Gastroesophageal sphincter (tissue), 4 donors: ENCODE measurements around the gene HNF4A. TPM values are rescaled to one million over a fixed set of nuclear protein-coding genes. Genes with fewer than 3 reads are reported as not detected.

Source experiments
- ATAC-seq: fragments of 150-250 bp; one replicate; pipeline ENCODE4 v1.9.1; 2016; ENCODE audit warnings: mild to moderate bottlenecking, moderate library complexity
- H3K27ac ChIP-seq, 4 donors: fragments of 200-600 bp; sonication (generic) in 3 of 4; 1 replicate in 3 of 4; 2 replicates in 1 of 4; pipeline ENCODE4 v1.5.1; 2016 to 2019
- H3K27me3 ChIP-seq: fragments of 200-600 bp; sonication (generic); one replicate; pipeline ENCODE4 v1.5.1; 2019
- H3K36me3 ChIP-seq, 2 donors: fragments of 200-600 bp; sonication (generic); one replicate each; pipeline ENCODE4 v1.5.1; 2019; ENCODE audit warnings: control low read depth in 1 of 2
- H3K4me1 ChIP-seq, 3 donors: fragments of 200-600 bp; sonication (generic); 1 replicate in 2 of 3; 2 replicates in 1 of 3; pipeline ENCODE4 v1.5.1; 2016 to 2019; ENCODE audit warnings: control low read depth in 2 of 3
- H3K4me3 ChIP-seq, 2 donors: fragments of 200-600 bp; sonication (generic); one replicate each; pipeline ENCODE4 v1.5.1; 2019; ENCODE audit warnings: mild to moderate bottlenecking in 1 of 2, moderate library complexity in 1 of 2
- H3K9me3 ChIP-seq, 3 donors: fragments of 200-600 bp; sonication (generic); one replicate each; pipeline ENCODE4 v1.5.1; 2017 to 2019; ENCODE audit warnings: control low read depth in 2 of 3
- EP300 ChIP-seq: sonication (generic); formaldehyde crosslinking; IDR thresholded peaks from one replicate; pipeline ENCODE4 v1.6.1; 2017; ENCODE audit warnings: antibody characterized with exemption, mild to moderate bottlenecking
- POLR2A ChIP-seq, 2 donors: fragments of 450-650 bp; IDR thresholded peaks; one replicate each; pipeline ENCODE4 v1.6.1; 2017; ENCODE audit warnings: antibody characterized with exemption in 2 of 2, mild to moderate bottlenecking in 2 of 2, moderate library complexity in 1 of 2
- POLR2AphosphoS5 ChIP-seq: sonication (generic); formaldehyde crosslinking; IDR thresholded peaks from one replicate; pipeline ENCODE4 v1.6.1; 2017; ENCODE audit warnings: antibody characterized with exemption
- whole genome bisulfite sequencing, 2 donors: methylation state at CpG; one replicate each; pipeline ENCODE4 v1.1.5; 2018; ENCODE audit warnings: low coverage in 1 of 2; 5-methylcytosine and 5-hydroxymethylcytosine counted together
- total RNA-seq, 4 donors: library from RNA; depleted of rRNA; stranded (reverse); fragments of >200 nt; gene quantifications; one replicate each; pipeline ENCODE4 v1.1.0, GENCODE V29; 2016
- TF ChIP-seq, protein P1 (sequence below), 4 experiments: fragments of 200-600 bp in 2 of 4; fragments of 450-650 bp in 2 of 4; sonication (generic) in 1 of 4; IDR thresholded peaks; one replicate each; pipeline ENCODE4 v1.5.1; 2017 to 2019; ENCODE audit warnings: antibody characterized with exemption in 4 of 4, mild to moderate bottlenecking in 2 of 4, moderate library complexity in 2 of 4

Gene HNF4A
- total RNA-seq, 4 donors from 2014 or later, result not detected

DNA sequence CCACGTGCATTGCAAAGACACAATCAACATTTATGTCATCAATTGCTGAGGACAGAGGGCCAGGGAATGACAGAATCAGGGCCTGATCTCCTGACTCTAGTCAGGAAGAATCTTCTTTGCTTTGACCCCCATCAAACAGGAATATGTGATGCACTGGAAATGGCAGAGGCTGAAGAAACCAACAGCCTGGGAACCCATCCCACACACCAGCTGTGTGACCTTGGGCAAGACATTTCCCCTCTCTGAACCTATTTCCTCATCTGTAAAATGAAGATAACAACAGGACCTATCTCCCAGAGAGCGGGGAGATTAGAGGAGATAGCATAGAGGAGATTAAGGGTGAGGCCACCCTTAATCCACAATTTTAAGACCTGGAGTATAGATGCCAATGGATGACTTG is 1.5 kb downstream of the HNF4A start:
- ATAC-seq, result no peak
- WGBS, 2 donors, result 56 to 57% methylated on average over 2 of the region's 2 CpGs
- TF ChIP-seq POLR2AphosphoS5, result no peak
- TF ChIP-seq, protein P1, sequence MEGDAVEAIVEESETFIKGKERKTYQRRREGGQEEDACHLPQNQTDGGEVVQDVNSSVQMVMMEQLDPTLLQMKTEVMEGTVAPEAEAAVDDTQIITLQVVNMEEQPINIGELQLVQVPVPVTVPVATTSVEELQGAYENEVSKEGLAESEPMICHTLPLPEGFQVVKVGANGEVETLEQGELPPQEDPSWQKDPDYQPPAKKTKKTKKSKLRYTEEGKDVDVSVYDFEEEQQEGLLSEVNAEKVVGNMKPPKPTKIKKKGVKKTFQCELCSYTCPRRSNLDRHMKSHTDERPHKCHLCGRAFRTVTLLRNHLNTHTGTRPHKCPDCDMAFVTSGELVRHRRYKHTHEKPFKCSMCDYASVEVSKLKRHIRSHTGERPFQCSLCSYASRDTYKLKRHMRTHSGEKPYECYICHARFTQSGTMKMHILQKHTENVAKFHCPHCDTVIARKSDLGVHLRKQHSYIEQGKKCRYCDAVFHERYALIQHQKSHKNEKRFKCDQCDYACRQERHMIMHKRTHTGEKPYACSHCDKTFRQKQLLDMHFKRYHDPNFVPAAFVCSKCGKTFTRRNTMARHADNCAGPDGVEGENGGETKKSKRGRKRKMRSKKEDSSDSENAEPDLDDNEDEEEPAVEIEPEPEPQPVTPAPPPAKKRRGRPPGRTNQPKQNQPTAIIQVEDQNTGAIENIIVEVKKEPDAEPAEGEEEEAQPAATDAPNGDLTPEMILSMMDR (IDR thresholded peaks at IDR 0.05), result no peak
- TF ChIP-seq EP300, result no peak
- no peak for TF ChIP-seq POLR2A (IDR thresholded peaks at IDR 0.05)

DNA sequence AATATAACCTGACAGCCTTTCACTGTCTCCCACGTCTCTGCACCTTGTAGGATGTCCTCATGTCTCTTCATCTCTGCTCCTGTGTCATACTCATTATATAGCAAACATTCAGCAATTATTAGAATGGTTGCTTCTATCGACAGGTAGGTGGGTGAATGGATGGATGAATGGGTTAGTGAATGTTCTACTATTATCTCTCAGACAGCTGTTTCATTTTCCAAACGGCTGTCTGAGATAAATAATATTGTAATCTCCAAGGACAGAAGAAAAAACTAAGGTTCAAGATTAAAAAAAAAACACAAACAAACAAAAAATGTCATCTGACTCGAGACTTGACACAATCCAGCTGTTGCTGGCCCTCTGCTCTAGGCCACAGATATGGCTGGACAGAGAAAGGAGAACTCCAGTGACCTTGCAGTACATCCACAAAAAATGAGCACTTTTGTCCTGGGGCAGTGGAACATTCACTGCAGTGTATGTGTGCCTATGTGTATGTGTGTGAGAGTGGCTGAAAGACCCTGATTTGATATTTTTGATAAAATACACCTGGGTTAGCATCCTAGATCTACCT is 2.1 kb downstream of the HNF4A start:
- H3K4me3 ChIP-seq, result no peak overlapping the region
- peaks cover 0 to 3% (median 0%) of the 10 kb centered on the region in 3 donors for H3K4me1 ChIP-seq
- TF ChIP-seq POLR2AphosphoS5, result peak; percentile 6
- TF ChIP-seq, protein P1 (IDR thresholded peaks at IDR 0.05), result no peak
- no peaks in the 10 kb centered on the region for H3K9me3 ChIP-seq
- no peaks in the 10 kb centered on the region for H3K36me3 ChIP-seq
- H3K27me3 ChIP-seq, result peaks cover 25% of the 10 kb centered on the region
- WGBS, 2 donors, result 21 to 25% methylated on average over 4 of the region's 4 CpGs
- H3K27ac ChIP-seq, result no peak overlapping the region
- ATAC-seq, result no peak

More for the DNA sequence above, 1.5 kb downstream of the HNF4A start:
- H3K4me1 ChIP-seq, result peaks cover 0 to 3% (median 0%) of the 10 kb centered on the region in 3 donors
- no peak overlapping the region for H3K4me3 ChIP-seq
- H3K9me3 ChIP-seq, result no peaks in the 10 kb centered on the region
- H3K27me3 ChIP-seq, result peaks cover 31% of the 10 kb centered on the region
- no peak overlapping the region for H3K27ac ChIP-seq
- H3K36me3 ChIP-seq, result no peaks in the 10 kb centered on the region

DNA sequence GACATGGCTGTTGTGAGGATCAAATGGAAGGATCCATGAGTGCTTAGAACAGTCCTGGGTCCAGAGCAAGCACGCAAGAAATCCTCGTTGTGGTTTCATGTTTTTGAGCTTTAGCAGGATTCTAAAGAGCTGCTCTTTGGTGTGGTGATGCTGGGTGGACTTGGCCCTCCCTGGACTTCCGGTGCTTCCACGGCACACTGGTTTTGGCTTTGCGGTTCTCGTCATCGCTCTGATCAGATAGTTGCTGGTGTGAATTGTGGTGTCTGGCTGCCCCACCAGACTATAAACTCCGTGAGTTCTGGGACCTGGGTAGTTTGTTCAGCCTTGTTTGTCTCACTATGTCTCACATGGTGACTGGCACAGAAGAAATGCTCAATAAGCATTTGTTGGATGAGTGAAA is 3.3 kb downstream of the HNF4A start:
- no peaks in the 10 kb centered on the region for H3K9me3 ChIP-seq
- H3K27ac ChIP-seq, result no peak overlapping the region
- WGBS, 2 donors, result 60 to 82% methylated on average over 3 to 5 of the region's 8 CpGs
- H3K36me3 ChIP-seq, result no peaks in the 10 kb centered on the region
- peaks cover 0 to 3% (median 0%) of the 10 kb centered on the region in 3 donors for H3K4me1 ChIP-seq
- no peak for ATAC-seq
- H3K4me3 ChIP-seq, result no peak overlapping the region
- TF ChIP-seq POLR2AphosphoS5 (no peak), EP300 (no peak), POLR2A (IDR thresholded peaks at IDR 0.05) (no peak)
- TF ChIP-seq, protein P1 (IDR thresholded peaks at IDR 0.05), result no peak
- peaks cover 19% of the 10 kb centered on the region for H3K27me3 ChIP-seq

DNA sequence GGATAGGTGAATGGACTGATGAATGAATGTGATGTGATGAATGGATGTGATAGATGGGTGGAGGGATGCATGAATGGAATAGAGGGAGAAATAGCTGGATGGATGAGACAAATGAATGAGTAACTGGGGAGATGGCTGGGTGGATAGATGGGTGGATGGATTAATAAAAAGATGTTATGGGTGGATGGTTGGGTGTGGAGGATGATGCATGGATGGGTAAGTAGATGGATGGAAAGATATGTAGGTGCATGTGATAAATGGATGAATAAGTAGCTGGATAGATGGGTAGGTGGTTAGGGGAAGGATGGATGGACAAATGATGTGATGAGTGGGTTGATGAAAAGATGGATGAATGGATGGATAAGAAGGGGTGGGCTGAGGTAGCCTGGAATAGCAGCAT is 4.7 kb downstream of the HNF4A start:
- ATAC-seq, result no peak
- TF ChIP-seq POLR2AphosphoS5 (no peak), EP300 (no peak), POLR2A (IDR thresholded peaks at IDR 0.05) (no peak)
- TF ChIP-seq, protein P1 (IDR thresholded peaks at IDR 0.05), result no peak
- Histone ChIP-seq H3K27me3 (peaks cover 12% of the 10 kb centered on the region), H3K36me3 (no peaks in the 10 kb centered on the region), H3K27ac (no peak overlapping the region), H3K4me3 (no peak overlapping the region), H3K4me1 (peaks cover 0 to 3% (median 0%) of the 10 kb centered on the region in 3 donors), H3K9me3 (no peaks in the 10 kb centered on the region)

DNA sequence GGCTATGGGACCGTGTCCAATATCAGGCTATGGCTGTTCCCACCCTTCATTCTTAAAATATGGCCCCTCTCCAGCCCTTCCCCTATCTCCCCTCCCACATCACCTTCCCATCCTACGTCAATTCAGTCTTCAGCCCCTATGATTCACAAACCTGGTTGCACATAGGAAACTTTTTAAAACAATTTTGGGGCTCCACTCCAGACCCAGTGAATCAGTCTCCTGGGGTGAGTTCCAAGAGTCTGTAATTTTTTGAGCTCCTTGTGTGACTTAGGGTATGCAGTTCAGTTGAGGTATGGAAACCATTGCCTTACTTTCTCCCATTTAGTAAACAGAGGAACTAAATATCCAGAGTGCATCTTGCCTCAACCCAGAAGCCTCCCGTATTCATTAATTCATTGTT is 5.5 kb downstream of the HNF4A start:
- Histone ChIP-seq H3K4me3 (no peak overlapping the region), H3K9me3 (no peaks in the 10 kb centered on the region), H3K27me3 (peaks cover 4% of the 10 kb centered on the region), H3K4me1 (peaks cover 0 to 3% (median 0%) of the 10 kb centered on the region in 3 donors), H3K36me3 (no peaks in the 10 kb centered on the region), H3K27ac (no peak overlapping the region)
- TF ChIP-seq, protein P1 (IDR thresholded peaks at IDR 0.05), result no peak
- TF ChIP-seq POLR2A (IDR thresholded peaks at IDR 0.05) (no peak), EP300 (no peak)
- 63% methylated on average over 3 of the region's 3 CpGs; no CpG with 5 or more reads in 1 of the 2 donors for WGBS, 2 donors
- no peak for ATAC-seq
